Cardiac muscle cell (in vitro differentiated cells and primary cell): ENCODE measurements around the gene DGKI. TPM values are rescaled to one million over a fixed set of nuclear protein-coding genes. Genes with fewer than 3 reads are reported as not detected.
A peak's percentile ranks its signal among the peaks of the same experiment; 100 is the strongest.

ENCODE experiments used
- DNase-seq, 2 donors: peaks; one replicate each; pipeline versions ENCODE4 v3.0.0 to v3.0.0-alpha.2; 2010 to 2017; ENCODE audit warnings: low read depth in 1 of 2, low spot score in 1 of 2
- H3K27ac ChIP-seq: fragments of 200-600 bp; sonication (generic); 2 replicates; pipeline ENCODE4 v1.5.1; 2016
- H3K27me3 ChIP-seq: fragments of 200-600 bp; sonication (generic); 2 replicates; pipeline ENCODE4 v1.6.0; 2016; ENCODE audit warnings: control low read depth
- H3K36me3 ChIP-seq: fragments of 200-600 bp; sonication (generic); 2 replicates; pipeline ENCODE4 v1.5.1; 2016; ENCODE audit warnings: control low read depth
- H3K4me1 ChIP-seq: fragments of 200-600 bp; sonication (generic); 2 replicates; pipeline ENCODE4 v1.8.1; 2017; ENCODE audit warnings: low read depth, mild to moderate bottlenecking, mixed run types
- H3K4me3 ChIP-seq: fragments of 200-600 bp; sonication (generic); 2 replicates; pipeline ENCODE4 v1.5.1; 2016; ENCODE audit warnings: mild to moderate bottlenecking
- H3K9me3 ChIP-seq: fragments of 200-600 bp; sonication (generic); 2 replicates; pipeline ENCODE4 v1.5.1; 2017; ENCODE audit warnings: low read depth, mild to moderate bottlenecking, control low read depth
- CTCF ChIP-seq: IDR thresholded peaks from 2 replicates; pipeline ENCODE4 v1.5.1; 2012; ENCODE audit warnings: low read depth, mild to moderate bottlenecking, low read length
- polyA plus RNA-seq: library from polyadenylated mRNA; unstranded; fragments of >200 nt; fragmentation: Nextera tagmentation; extraction: Ambion mirVana; gene quantifications from 2 replicates; pipeline ENCODE4 v1.2.1, GENCODE V29; 2016
- total RNA-seq: library from RNA; depleted of rRNA; stranded (reverse); fragments of >200 nt; gene quantifications from 2 replicates; pipeline ENCODE4 v1.2.3, GENCODE V29; 2016

Gene DGKI
- total RNA-seq (29.2 and 52.7 TPM in 2 replicates), polyA plus RNA-seq (35.0 and 61.4 TPM in 2 replicates)

- peaks cover 31% of the 10 kb centered on the region for H3K27me3 ChIP-seq
- no peaks in the 10 kb centered on the region for H3K9me3 ChIP-seq
- no peaks in the 10 kb centered on the region for H3K36me3 ChIP-seq
- DNase-seq = peak; percentile 20 to 37
- no peak for TF ChIP-seq CTCF
- peaks cover 18% of the 10 kb centered on the region for H3K4me1 ChIP-seq
- H3K27ac ChIP-seq = no peak within 1 kb of the TSS
- peak within 1 kb of the TSS; percentile 46 for H3K4me3 ChIP-seq
Measured at GRCh38 chr7:137846827-137847567, at the start of gene DGKI. TSS of gene DGKI (minus strand) at chr7:137846974.

GRCh38 chr7:137895301-137896221 lies 48.8 kb upstream of the DGKI start:
- Histone ChIP-seq H3K4me1 (peaks cover 5% of the 10 kb centered on the region), H3K4me3 (no peak overlapping the region), H3K36me3 (peaks cover 26% of the 10 kb centered on the region), H3K9me3 (no peaks in the 10 kb centered on the region), H3K27me3 (no peaks in the 10 kb centered on the region), H3K27ac (no peak overlapping the region)
- no peak for TF ChIP-seq CTCF
- DNase-seq = no peak

GRCh38 chr7:137893143-137893742 lies 46.5 kb upstream of the DGKI start:
- no peak for DNase-seq
- TF ChIP-seq CTCF = no peak
- Histone ChIP-seq H3K27ac (no peak overlapping the region), H3K4me1 (peaks cover 9% of the 10 kb centered on the region), H3K4me3 (no peak overlapping the region), H3K9me3 (no peaks in the 10 kb centered on the region), H3K36me3 (peaks cover 20% of the 10 kb centered on the region), H3K27me3 (no peaks in the 10 kb centered on the region)

GRCh38 chr7:137891016-137891655 lies 44.4 kb upstream of the DGKI start:
- Histone ChIP-seq H3K27me3 (no peaks in the 10 kb centered on the region), H3K27ac (peak overlapping the region; percentile 54), H3K4me3 (no peak overlapping the region), H3K9me3 (no peaks in the 10 kb centered on the region), H3K36me3 (peaks cover 12% of the 10 kb centered on the region), H3K4me1 (peaks cover 19% of the 10 kb centered on the region)
- no peak for TF ChIP-seq CTCF
- no peak for DNase-seq

- TF ChIP-seq CTCF = no peak
- Histone ChIP-seq H3K36me3 (peaks cover 8% of the 10 kb centered on the region), H3K27me3 (no peaks in the 10 kb centered on the region), H3K9me3 (no peaks in the 10 kb centered on the region), H3K4me3 (no peak overlapping the region), H3K27ac (peak overlapping the region; percentile 37), H3K4me1 (peaks cover 21% of the 10 kb centered on the region)
- no peak for DNase-seq
Measured at GRCh38 chr7:137890449-137890921, 43.7 kb upstream of the DGKI start.
